ENCODE data around the gene FIP1L1.

The FIP1L1 gene

GRCh38 chr4:53501561-53501960, 124.1 kb downstream of the FIP1L1 start:
- DNase-seq (ENCODE audit: low read depth) = no peak

DNA sequence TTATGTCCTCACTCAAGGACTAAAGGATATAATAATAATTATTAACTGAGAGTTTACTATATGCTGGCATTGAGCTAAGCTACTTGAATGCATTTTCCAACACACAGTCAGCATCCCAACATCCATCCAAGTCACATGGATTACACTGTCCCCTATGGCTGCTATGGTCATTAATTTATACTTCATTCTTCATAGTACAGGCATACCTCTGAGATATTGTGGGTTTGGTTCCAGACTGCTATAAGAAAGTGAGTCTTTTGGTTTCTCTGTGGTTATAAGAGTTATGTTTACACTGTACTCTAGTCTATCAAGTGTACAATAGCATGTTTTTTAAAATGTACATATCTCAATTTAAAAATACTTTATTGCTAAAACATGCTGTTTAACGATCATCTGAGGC, 124.7 kb downstream of the FIP1L1 start:
- no peak for DNase-seq (ENCODE audit: low read depth)

- DNase-seq (ENCODE audit: low read depth) = no peak
Measured at GRCh38 chr4:53505947-53506346, 128.5 kb downstream of the FIP1L1 start.

- no peak for DNase-seq (ENCODE audit: low read depth)
Measured at GRCh38 chr4:53507058-53507457, 129.6 kb downstream of the FIP1L1 start.

DNA sequence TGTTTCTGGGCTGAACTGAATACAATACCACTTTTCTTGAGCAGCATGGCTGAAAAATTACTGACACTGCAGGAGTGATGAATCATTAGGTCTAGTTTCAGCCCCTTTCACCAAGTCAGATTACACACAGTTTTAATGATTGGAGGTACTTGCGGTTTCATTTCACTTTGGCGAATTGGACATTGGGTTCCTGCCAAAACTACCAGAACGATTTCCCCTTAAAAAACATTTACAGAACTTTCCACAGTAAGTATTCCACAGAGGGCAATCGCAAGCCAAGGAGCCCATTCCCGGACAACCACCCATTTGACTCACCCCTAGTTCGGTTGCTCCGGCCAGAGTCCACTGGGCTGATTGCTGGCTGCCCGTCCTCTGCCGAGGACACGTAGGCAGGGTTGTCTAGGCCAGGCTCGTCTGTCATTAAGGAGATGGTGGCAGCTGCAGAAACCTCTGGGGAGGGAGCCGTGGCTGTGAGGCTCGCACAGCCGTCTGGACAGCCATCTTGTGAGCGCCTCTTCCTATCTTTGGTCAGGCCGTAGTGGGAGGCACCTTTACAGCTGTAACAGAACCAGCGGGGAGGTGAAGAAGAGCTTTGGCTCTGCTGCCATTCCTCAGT, 130.3 kb downstream of the FIP1L1 start:
- DNase-seq (ENCODE audit: low read depth) = no peak

DNA sequence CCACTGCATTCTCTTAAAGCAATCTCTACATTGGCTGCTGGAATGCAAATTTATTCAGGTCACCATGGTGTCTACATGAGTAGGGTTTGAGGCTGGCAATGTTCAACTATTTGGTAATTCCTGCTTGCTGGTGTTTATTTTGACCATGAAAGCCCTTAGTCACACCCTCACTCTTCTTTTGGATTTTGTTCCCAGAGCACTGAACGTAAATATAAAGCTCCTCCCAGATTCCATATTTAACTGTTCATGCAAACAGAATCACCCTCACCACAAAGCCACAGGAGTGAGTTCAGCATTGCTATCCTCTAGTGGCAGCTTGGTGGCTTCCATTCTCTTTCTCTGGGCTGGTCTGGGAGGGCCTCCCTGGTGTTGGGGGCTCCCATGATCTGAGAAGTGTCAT, 131.0 kb downstream of the FIP1L1 start:
- DNase-seq (ENCODE audit: low read depth) = no peak

DNA sequence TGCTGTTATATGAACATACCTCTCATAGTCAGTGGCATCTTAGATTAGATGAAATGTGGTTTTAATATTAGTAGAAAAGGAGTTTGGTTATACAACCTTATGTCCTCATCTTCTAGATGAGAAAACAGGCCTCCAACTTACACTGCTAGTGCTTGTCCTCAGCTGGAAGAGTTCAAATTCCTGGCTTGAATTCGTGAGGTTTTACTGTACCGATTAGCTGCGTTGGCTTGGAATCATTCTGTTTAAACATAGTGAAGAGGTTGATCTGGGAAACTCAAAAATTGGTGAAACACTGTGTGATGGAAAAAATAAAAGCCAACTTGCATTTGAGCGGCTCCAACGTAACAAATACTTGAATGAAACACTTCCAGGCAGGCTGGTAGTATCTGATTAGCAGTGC, 132.9 kb downstream of the FIP1L1 start:
- DNase-seq (ENCODE audit: low read depth) = no peak
